NT2/D1 (cell line): ENCODE results near the gene HNRNPK.

Source experiments
- YY1 ChIP-seq: IDR thresholded peaks from 2 replicates; pipeline ENCODE4 v1.6.1; 2011; ENCODE audit not compliant: insufficient read length, insufficient read depth
- ZNF274 ChIP-seq: IDR thresholded peaks from 2 replicates; pipeline ENCODE4 v1.6.1; 2011; ENCODE audit warnings: mild to moderate bottlenecking, low read depth, low read length

- TF ChIP-seq ZNF274: no peak
- no peak for TF ChIP-seq YY1
These were observed 27.6 kb upstream of the HNRNPK start for GRCh38 chr9:84007662-84008061.
